Measurements from ENCODE around the gene FBRSL1. TPM values are rescaled to one million over a fixed set of nuclear protein-coding genes. Genes with fewer than 3 reads are reported as not detected.
"Not testable (repeated sequence)": the region's sequence is repeated elsewhere in the genome, so short reads cannot be mapped to it uniquely, and the experiment has no call there.

The FBRSL1 gene
- total and polyA plus RNA-seq, 3 donors from 2014 or later: 51.1 to 98.9 (median 88.3) TPM

DNA sequence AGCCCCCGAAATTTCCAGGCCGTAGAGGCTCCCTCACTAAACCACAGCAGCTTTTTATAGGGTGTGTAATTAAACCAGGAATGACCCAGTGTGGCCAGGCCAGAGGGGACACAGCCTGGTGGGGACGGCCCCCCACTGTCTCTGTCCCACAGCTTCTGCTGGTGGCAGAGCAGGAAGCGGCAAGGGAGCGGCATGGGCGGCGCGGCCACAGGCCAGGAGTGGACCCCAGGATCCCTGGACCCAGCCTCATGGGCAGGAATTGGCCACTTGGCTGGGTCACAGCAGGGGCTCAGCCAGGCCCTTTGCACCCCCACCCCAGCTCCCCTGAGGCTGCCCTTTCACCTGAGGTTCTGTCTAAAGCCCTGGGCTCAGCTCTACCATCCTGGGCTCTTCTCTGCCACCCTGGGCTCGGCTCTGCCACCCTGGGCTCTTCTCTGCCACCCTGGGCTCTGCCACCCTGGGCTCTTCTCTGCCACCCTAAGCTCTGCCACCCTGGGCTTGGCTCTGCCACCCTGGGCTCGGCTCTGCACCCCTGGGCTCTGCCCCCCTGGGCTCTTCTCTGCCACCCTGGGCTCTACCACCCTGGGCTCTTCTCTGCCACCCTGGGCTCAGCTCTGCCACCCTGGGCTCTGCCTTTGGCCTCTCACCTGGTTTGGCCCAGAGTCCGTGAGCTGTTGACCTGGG lies 39.3 kb downstream of the FBRSL1 start:
- H3K4me1 ChIP-seq: peaks cover 13% of the 10 kb centered on the region

DNA sequence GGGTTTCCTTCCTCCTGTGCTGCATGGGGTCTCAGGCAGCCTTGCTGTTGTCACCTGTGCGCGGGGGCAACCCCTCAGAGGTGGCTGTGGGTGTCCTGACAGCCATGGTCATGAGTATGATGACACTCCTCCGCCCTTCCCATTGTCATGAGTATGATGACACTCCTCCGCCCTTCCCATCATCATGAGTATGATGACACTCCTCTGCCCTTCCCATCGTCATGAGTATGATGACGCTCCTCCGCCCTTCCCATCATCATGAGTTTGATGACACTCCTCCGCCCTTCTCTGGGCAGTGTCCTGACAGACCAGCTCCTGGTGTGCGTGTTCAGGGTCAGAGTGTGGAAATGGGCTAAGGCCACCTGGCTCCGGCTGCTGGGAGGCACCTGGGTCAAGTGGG lies 40.0 kb downstream of the FBRSL1 start:
- no peak for TF ChIP-seq POLR2A (IDR thresholded peaks at IDR 0.05)
- TF ChIP-seq, protein P1, sequence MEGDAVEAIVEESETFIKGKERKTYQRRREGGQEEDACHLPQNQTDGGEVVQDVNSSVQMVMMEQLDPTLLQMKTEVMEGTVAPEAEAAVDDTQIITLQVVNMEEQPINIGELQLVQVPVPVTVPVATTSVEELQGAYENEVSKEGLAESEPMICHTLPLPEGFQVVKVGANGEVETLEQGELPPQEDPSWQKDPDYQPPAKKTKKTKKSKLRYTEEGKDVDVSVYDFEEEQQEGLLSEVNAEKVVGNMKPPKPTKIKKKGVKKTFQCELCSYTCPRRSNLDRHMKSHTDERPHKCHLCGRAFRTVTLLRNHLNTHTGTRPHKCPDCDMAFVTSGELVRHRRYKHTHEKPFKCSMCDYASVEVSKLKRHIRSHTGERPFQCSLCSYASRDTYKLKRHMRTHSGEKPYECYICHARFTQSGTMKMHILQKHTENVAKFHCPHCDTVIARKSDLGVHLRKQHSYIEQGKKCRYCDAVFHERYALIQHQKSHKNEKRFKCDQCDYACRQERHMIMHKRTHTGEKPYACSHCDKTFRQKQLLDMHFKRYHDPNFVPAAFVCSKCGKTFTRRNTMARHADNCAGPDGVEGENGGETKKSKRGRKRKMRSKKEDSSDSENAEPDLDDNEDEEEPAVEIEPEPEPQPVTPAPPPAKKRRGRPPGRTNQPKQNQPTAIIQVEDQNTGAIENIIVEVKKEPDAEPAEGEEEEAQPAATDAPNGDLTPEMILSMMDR (IDR thresholded peaks at IDR 0.05): no peak
- WGBS, 2 donors: 97 to 98% methylated on average over 9 to 10 of the region's 10 CpGs
- Histone ChIP-seq H3K36me3 (ENCODE audit: low read depth, missing control alignments) (no peaks in the 10 kb centered on the region), H3K4me1 (peaks cover 7% of the 10 kb centered on the region), H3K27me3 (no peaks in the 10 kb centered on the region), H3K9me3 (no peaks in the 10 kb centered on the region), H3K4me3 (no peak overlapping the region), H3K27ac (no peak overlapping the region)
- no peak for DNase-seq
- intact Hi-C loops (cut with DNase I; ENCODE audit: low total_unique reads): loop anchor here (10.0 kb wide), 1 partner anchor 115 kb away; no protein-coding TSS in a partner anchor

More for the DNA sequence above, 39.3 kb downstream of the FBRSL1 start:
- 91 to 96% methylated on average over 6 to 11 of the region's 11 CpGs for WGBS, 2 donors
- H3K4me3 ChIP-seq: no peak overlapping the region
- no peak overlapping the region for H3K27ac ChIP-seq
- DNase-seq: no peak
- no peak for TF ChIP-seq POLR2A (IDR thresholded peaks at IDR 0.05)
- TF ChIP-seq, protein P1 (IDR thresholded peaks at IDR 0.05): no peak
- H3K27me3 ChIP-seq: no peaks in the 10 kb centered on the region
- no peaks in the 10 kb centered on the region for H3K36me3 ChIP-seq (ENCODE audit: low read depth, missing control alignments)
- H3K9me3 ChIP-seq: no peaks in the 10 kb centered on the region
- intact Hi-C loops (cut with DNase I; ENCODE audit: low total_unique reads): loop anchor here (10.0 kb wide), 1 partner anchor 114 kb away; no protein-coding TSS in a partner anchor

DNA sequence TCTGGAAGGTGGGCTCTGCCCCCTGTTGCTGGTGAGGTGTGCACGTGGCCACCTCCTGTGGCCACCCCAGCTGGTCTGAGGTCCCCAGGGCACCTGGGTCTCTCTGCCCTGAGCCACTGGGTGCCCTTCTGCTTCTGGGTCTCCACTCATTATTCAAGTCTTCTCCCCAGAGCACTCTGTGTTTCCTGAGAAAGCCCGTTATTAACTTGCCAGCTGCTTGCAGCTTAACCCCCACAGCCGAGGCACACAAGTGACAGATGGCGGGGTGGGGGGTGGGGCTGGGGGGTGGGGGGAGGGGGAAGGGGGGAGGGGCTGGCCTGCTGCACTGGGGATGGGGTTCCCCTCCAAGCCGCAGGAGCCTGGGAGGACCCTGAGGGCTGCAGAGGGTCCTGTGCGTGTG lies 40.5 kb downstream of the FBRSL1 start:
- Histone ChIP-seq H3K4me3 (no peak overlapping the region), H3K4me1 (peaks cover 2% of the 10 kb centered on the region), H3K27me3 (no peaks in the 10 kb centered on the region), H3K9me3 (no peaks in the 10 kb centered on the region), H3K27ac (no peak overlapping the region), H3K36me3 (ENCODE audit: low read depth, missing control alignments) (no peaks in the 10 kb centered on the region)
- intact Hi-C loops (cut with DNase I; ENCODE audit: low total_unique reads): no loop called here
- 77% methylated on average over 5 of the region's 6 CpGs; no CpG with 5 or more reads in 1 of the 2 donors for WGBS, 2 donors
- no peak for DNase-seq
- TF ChIP-seq, protein P1 (IDR thresholded peaks at IDR 0.05): no peak
- TF ChIP-seq POLR2A (IDR thresholded peaks at IDR 0.05): no peak

DNA sequence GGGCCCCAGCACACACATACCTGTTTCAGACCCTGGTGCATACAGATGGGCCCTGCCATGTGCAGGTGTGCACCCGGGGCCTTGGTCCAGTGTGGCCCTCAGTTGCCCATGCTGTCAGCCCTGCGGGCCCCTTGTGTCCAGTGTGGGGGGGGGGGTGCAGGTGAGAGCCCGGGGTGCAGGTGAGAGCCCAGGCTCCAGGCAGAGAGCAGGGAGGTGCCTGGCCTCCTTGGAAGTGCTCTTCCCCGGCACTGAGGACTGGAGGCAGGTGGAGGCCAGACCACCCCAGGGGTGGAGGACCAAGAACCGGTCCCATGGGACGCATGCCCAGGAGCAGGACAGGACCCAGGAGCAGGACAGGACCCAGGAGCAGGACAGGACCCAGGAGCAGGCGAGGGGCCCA lies 40.9 kb downstream of the FBRSL1 start:
- Histone ChIP-seq H3K4me3 (no peak overlapping the region), H3K4me1 (no peaks in the 10 kb centered on the region), H3K36me3 (ENCODE audit: low read depth, missing control alignments) (no peaks in the 10 kb centered on the region), H3K27ac (no peak overlapping the region), H3K9me3 (no peaks in the 10 kb centered on the region), H3K27me3 (no peaks in the 10 kb centered on the region)
- no peak for TF ChIP-seq POLR2A (IDR thresholded peaks at IDR 0.05)
- TF ChIP-seq, protein P1 (IDR thresholded peaks at IDR 0.05): no peak
- WGBS, 2 donors: 99 to 100% methylated on average over 4 to 7 of the region's 7 CpGs
- no peak for DNase-seq
- intact Hi-C loops (cut with DNase I; ENCODE audit: low total_unique reads): no loop called here

DNA sequence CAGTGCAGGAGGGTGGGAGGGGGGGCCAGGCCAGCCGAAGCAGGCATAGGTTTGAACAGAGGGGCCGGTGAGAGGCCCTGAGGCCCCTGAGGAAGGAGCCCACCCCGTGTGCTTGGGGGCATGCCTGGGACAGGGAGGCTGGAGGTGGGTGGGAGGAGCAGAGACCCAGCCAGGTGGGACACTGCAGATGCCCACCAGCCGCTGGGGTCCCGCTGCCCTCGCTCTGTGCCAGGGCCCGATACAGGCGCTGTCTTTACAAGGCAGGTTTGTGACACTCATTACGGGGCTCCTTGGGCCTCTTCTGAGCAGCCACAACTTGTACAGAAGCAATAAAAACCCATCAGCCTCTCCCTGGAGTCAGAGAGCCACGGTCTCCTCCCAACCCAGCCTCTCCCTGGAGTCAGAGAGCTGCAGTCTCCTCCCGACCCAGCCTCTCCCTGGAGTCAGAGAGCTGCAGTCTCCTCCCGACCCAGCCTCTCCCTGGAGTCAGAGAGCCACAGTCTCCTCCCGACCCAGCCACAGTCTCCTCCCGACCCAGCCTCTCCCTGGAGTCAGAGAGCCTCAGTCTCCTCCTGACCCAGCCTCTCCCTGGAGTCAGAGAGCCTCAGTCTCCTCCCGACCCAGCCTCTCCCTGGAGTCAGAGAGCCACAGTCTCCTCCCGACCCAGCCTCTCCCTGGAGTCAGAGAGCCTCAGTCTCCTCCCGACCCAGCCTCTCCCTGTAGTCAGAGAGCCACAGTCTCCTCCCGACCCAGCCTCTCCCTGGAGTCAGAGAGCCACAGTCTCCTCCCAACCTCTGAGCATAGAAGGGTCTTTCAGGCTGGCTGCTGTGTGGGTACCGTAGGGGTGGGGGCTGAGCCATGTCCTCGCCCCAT lies 43.0 kb downstream of the FBRSL1 start:
- H3K9me3 ChIP-seq; H3K4me1 ChIP-seq; H3K4me3 ChIP-seq; H3K27me3 ChIP-seq; H3K27ac ChIP-seq; intact Hi-C loops (cut with DNase I; ENCODE audit: low total_unique reads); DNase-seq; H3K36me3 ChIP-seq (ENCODE audit: low read depth, missing control alignments): not testable (repeated sequence)
- 91 to 97% methylated on average over 14 to 20 of the region's 20 CpGs for WGBS, 2 donors
